Activated naive CD8-positive, alpha-beta T cell (primary cell): ENCODE measurements around the gene IQCF5.
"Not testable (repeated sequence)": the region's sequence is repeated elsewhere in the genome, so short reads cannot be mapped to it uniquely, and the experiment has no call there.

Experiments
- H3K27ac Mint-ChIP-seq: one replicate; pipeline ENCODE4 v1.8.0; 2021; ENCODE audit warnings: mixed read lengths
- H3K27me3 Mint-ChIP-seq: one replicate; pipeline ENCODE4 v1.8.0; 2021; ENCODE audit warnings: mixed read lengths
- H3K36me3 Mint-ChIP-seq: one replicate; pipeline ENCODE4 v1.8.0; 2021; ENCODE audit warnings: mixed read lengths
- H3K4me1 Mint-ChIP-seq: one replicate; pipeline ENCODE4 v1.8.0; 2021; ENCODE audit warnings: low read depth, mixed read lengths
- H3K4me3 Mint-ChIP-seq: one replicate; pipeline ENCODE4 v1.8.0; 2021; ENCODE audit warnings: mild to moderate bottlenecking, mixed read lengths
- H3K9me3 Mint-ChIP-seq: one replicate; pipeline ENCODE4 v1.8.0; 2021; ENCODE audit warnings: low read depth, mixed read lengths

Gene IQCF5

GRCh38 chr3:51875501-51875900 is at the start of gene IQCF5:
IQCF5 (minus strand) TSS chr3:51875601; CDS start chr3:51875531, 70 bp downstream.
- H3K27ac Mint-ChIP-seq, result no peak within 1 kb of the TSS
- no peak within 1 kb of the TSS for H3K4me3 Mint-ChIP-seq
- H3K4me1 Mint-ChIP-seq, result peaks cover 2% of the 10 kb centered on the region
- no peaks in the 10 kb centered on the region for H3K9me3 Mint-ChIP-seq
- no peaks in the 10 kb centered on the region for H3K36me3 Mint-ChIP-seq
- peaks cover 10% of the 10 kb centered on the region for H3K27me3 Mint-ChIP-seq

GRCh38 chr3:51921081-51921578 is 45.7 kb upstream of the IQCF5 start:
- Mint-ChIP-seq H3K4me3 (no peak overlapping the region), H3K4me1 (no peaks in the 10 kb centered on the region), H3K36me3 (no peaks in the 10 kb centered on the region), H3K9me3 (no peaks in the 10 kb centered on the region), H3K27ac (no peak overlapping the region), H3K27me3 (no peaks in the 10 kb centered on the region)

- H3K27me3 Mint-ChIP-seq, result no peaks in the 10 kb centered on the region
- H3K4me1 Mint-ChIP-seq, result no peaks in the 10 kb centered on the region
- no peak overlapping the region for H3K4me3 Mint-ChIP-seq
- no peaks in the 10 kb centered on the region for H3K9me3 Mint-ChIP-seq
- H3K27ac Mint-ChIP-seq, result no peak overlapping the region
- no peaks in the 10 kb centered on the region for H3K36me3 Mint-ChIP-seq
Measured at GRCh38 chr3:51916418-51916817, 41.0 kb upstream of the IQCF5 start.

DNA sequence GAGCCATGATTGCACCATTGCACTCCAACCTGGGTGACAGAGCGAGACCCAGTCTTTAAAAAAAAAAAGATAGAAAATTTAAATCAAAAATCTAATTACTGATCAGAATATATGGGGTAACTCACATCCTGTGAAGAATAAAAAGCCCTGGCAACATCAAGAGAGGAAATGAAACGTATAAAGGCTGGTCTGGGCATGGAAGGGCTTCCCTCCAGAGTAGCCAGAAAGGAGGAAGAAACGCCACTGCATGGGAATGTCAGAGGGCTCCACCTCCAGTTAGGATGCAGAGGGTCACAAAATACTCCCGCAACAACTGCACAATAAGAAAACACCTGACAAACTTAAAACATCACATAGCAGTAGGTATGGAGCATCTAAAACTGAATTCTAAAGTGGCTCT is 32.6 kb upstream of the IQCF5 start:
- peaks cover 13% of the 10 kb centered on the region for H3K36me3 Mint-ChIP-seq
- peaks cover 13% of the 10 kb centered on the region for H3K27me3 Mint-ChIP-seq
- H3K27ac Mint-ChIP-seq, result no peak overlapping the region
- no peaks in the 10 kb centered on the region for H3K4me1 Mint-ChIP-seq
- no peak overlapping the region for H3K4me3 Mint-ChIP-seq
- peaks cover 14% of the 10 kb centered on the region for H3K9me3 Mint-ChIP-seq

- peaks cover 21% of the 10 kb centered on the region for H3K27me3 Mint-ChIP-seq
- H3K27ac Mint-ChIP-seq, result no peak overlapping the region
Measured at GRCh38 chr3:51904034-51904823, 28.8 kb upstream of the IQCF5 start.

DNA sequence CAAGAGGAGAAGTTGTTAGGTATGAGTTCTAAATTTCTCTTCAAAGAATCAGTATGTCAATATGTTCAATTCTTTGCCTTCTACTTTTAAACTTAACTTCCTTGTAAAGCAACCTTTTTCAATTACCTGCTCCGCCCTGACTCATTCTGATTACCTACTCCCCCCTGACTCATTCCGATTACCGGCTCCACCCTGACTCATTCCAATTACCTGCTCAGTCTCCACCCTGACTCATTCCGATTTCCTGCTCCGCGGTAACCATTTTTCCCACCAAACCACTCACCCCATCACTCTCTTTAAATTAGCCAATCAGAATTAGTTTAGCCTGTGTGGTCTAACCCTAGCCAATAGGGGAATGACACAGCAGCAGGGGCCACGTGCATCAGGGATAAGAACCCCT is 27.0 kb upstream of the IQCF5 start:
- H3K4me3 Mint-ChIP-seq, H3K27ac Mint-ChIP-seq, H3K4me1 Mint-ChIP-seq: not testable (repeated sequence)
- Mint-ChIP-seq H3K36me3 (peaks cover 11% of the 10 kb centered on the region), H3K27me3 (peaks cover 25% of the 10 kb centered on the region), H3K9me3 (peaks cover 10% of the 10 kb centered on the region)

More at GRCh38 chr3:51904034-51904823, 28.8 kb upstream of the IQCF5 start:
- Mint-ChIP-seq H3K9me3 (peaks cover 13% of the 10 kb centered on the region), H3K4me1 (no peaks in the 10 kb centered on the region), H3K36me3 (peaks cover 13% of the 10 kb centered on the region), H3K4me3 (no peak overlapping the region)

DNA sequence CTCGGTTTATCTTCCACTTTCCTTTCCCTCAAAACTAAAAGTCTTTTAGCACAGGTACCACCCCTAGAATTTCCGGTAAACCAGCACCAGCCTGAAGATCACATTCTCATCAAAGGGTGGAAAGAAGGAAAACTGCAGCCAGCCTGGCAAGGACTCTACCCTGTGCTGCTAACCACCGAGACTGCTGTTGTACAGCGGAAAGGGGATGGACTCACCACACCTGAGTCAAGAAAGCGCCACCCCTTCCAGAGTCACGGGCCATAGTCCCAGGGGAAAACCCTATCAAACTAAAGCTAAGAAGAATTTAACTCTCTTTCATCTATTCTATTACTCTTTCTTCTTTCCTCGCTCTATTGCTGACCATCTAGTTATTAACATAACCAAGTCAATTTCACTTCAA is 24.6 kb upstream of the IQCF5 start:
- not testable (repeated sequence) for H3K27ac Mint-ChIP-seq, H3K4me1 Mint-ChIP-seq, H3K36me3 Mint-ChIP-seq, H3K4me3 Mint-ChIP-seq, H3K9me3 Mint-ChIP-seq
- peaks cover 28% of the 10 kb centered on the region for H3K27me3 Mint-ChIP-seq

GRCh38 chr3:51897391-51897790 is 22.0 kb upstream of the IQCF5 start:
- Mint-ChIP-seq H3K27ac (no peak overlapping the region), H3K27me3 (peaks cover 21% of the 10 kb centered on the region), H3K9me3 (no peaks in the 10 kb centered on the region), H3K4me3 (no peak overlapping the region), H3K36me3 (no peaks in the 10 kb centered on the region), H3K4me1 (no peaks in the 10 kb centered on the region)

- H3K9me3 Mint-ChIP-seq, result no peaks in the 10 kb centered on the region
- peaks cover 19% of the 10 kb centered on the region for H3K27me3 Mint-ChIP-seq
- peaks cover 4% of the 10 kb centered on the region for H3K4me1 Mint-ChIP-seq
- H3K36me3 Mint-ChIP-seq, result no peaks in the 10 kb centered on the region
- H3K27ac Mint-ChIP-seq, result no peak overlapping the region
- no peak overlapping the region for H3K4me3 Mint-ChIP-seq
Measured at GRCh38 chr3:51896607-51897305, 21.4 kb upstream of the IQCF5 start.

DNA sequence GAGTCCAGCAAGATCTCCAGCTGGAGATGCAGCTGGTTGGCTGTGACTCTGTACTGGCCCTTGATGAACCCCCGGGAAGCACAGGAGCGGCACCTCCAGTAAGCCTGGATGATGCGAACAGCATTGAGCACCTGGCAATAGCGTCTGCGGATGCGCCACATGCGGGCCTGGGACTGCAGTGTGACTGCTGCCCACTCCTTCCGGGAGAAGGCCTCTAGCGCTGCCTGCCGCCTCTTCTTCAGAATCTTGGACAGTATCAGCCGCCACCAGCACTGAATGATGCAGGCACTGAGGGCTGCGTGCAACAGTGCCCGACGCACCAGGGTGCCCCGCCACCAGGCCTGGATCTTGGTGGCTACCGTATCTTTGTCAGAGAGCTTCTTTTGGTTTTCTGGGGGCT is 19.5 kb upstream of the IQCF5 start:
- Mint-ChIP-seq H3K4me3 (no peak overlapping the region), H3K36me3 (no peaks in the 10 kb centered on the region), H3K27me3 (peaks cover 17% of the 10 kb centered on the region), H3K27ac (no peak overlapping the region), H3K9me3 (no peaks in the 10 kb centered on the region), H3K4me1 (peaks cover 12% of the 10 kb centered on the region)

- H3K27ac Mint-ChIP-seq, result no peak overlapping the region
Measured at GRCh38 chr3:51894391-51894790, 19.0 kb upstream of the IQCF5 start.

DNA sequence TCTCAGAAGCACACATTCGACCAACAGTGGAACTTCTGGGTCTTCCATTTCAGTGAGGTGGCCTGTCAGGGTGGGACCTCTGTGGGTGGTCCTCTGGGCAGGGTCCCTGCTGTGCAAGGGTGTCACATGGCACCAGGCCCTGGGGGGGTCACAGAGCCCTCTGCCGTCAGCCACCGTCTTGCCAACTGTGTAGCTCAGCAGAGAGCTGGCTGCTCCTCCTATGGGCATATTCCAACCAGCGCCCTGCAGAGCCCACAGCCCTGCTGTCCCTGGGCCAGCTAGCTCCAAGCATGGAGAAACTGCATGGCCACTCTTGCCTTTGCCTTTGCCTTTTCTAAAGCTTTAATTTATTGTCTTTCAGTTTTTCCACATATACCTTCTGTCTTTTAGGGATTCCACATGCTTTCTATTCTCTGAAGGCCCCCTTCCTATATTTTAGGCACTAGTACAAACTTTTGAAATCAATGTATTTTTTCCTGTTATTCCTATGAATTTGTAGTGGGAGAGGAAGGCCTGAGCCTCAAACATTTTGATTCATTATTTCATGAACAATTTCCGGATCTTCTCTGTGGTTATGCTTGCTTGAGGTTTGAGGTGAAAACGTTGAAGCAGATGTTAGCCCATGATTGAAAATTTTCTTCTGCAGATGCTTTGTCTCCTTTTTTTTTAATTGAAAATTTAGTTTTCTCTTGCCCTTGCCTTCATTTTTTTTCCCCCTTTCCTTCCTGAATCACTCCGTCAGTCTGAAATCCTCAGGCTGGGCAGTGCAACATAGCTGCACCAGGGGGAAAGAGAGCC is 16.0 kb upstream of the IQCF5 start:
- Mint-ChIP-seq H3K4me3 (no peak overlapping the region), H3K9me3 (no peaks in the 10 kb centered on the region), H3K4me1 (peaks cover 12% of the 10 kb centered on the region)

More at GRCh38 chr3:51894391-51894790, 19.0 kb upstream of the IQCF5 start:
- Mint-ChIP-seq H3K4me1 (peaks cover 12% of the 10 kb centered on the region), H3K9me3 (no peaks in the 10 kb centered on the region), H3K4me3 (no peak overlapping the region), H3K36me3 (no peaks in the 10 kb centered on the region), H3K27me3 (peaks cover 15% of the 10 kb centered on the region)

DNA sequence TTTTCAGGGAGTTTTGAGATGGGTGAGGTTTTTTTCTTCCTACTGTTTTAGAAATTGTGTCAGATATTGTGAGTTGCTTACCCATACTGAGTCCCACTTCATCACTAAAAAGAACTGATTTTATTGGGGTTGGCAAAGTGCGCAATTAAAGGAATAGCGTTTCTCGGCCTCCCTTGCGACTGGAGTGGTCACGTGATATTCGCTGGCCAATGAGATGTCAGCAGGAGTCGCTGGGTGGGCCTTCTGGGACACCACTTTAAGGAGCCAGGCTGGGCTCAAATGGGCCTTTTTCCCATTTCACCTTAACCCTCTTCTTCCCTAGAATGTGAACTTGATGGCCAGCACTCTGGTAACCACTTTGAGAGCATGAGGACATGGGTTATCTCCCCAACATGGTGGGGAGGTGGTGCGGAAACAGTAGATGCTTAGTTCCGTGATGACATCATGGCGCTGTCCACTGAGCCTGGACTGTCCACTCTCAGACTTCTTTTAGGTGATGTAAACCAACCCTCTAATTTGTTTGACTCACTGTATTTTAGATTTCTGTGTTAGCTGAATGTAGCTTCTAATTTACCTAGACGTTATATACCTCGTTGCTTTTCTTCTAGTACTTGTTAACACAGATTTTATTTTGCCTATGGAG is 13.2 kb upstream of the IQCF5 start:
- Mint-ChIP-seq H3K4me3 (no peak overlapping the region), H3K27ac (no peak overlapping the region), H3K9me3 (no peaks in the 10 kb centered on the region), H3K4me1 (peaks cover 12% of the 10 kb centered on the region), H3K36me3 (no peaks in the 10 kb centered on the region), H3K27me3 (no peaks in the 10 kb centered on the region)

More for the DNA sequence above, 16.0 kb upstream of the IQCF5 start:
- H3K36me3 Mint-ChIP-seq, result no peaks in the 10 kb centered on the region
- H3K27me3 Mint-ChIP-seq, result peaks cover 2% of the 10 kb centered on the region
- no peak overlapping the region for H3K27ac Mint-ChIP-seq

DNA sequence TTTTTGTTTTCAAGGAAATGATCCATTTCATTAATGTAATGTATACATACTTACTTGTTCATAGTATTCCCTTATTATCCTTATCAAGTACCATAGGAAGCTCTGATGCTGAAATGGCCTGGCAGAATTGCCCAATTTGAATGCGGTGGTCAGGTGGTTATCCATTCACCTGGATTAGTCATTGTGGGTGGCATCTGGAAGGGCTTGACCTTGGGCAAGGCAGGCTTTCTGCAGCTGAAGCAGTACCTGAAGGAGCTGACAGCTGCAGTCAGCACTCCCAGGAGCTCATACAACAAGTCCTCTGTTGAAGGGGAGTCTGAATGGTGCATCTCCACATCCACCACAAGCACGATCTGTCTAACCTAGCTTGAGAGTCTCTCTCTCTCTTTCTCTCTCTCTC is 12.2 kb upstream of the IQCF5 start:
- no peak overlapping the region for H3K27ac Mint-ChIP-seq
- H3K4me1 Mint-ChIP-seq, result peaks cover 12% of the 10 kb centered on the region
- H3K36me3 Mint-ChIP-seq, result no peaks in the 10 kb centered on the region
- no peaks in the 10 kb centered on the region for H3K9me3 Mint-ChIP-seq
- H3K27me3 Mint-ChIP-seq, result no peaks in the 10 kb centered on the region
- no peak overlapping the region for H3K4me3 Mint-ChIP-seq
